Progenitor cell of endocrine pancreas (in vitro differentiated cells): ENCODE results near the gene HLF. TPM values are rescaled to one million over a fixed set of nuclear protein-coding genes. Genes with fewer than 3 reads are reported as not detected.

Experiments
- DNase-seq: peaks from one replicate; pipeline ENCODE4 v3.0.0; 2021; ENCODE audit warnings: low spot score; ENCODE audit not compliant: unreplicated experiment
- H3K27ac Mint-ChIP-seq: 2 replicates; pipeline ENCODE4 v1.8.0; 2021; ENCODE audit warnings: mild to moderate bottlenecking, moderate library complexity, mixed read lengths
- H3K27me3 Mint-ChIP-seq: 2 replicates; pipeline ENCODE4 v1.8.0; 2021; ENCODE audit warnings: mixed read lengths
- H3K36me3 Mint-ChIP-seq: 2 replicates; pipeline ENCODE4 v1.8.0; 2022; ENCODE audit warnings: mixed read lengths; ENCODE audit not compliant: insufficient read depth
- H3K4me1 Mint-ChIP-seq: 2 replicates; pipeline ENCODE4 v1.8.0; 2021; ENCODE audit warnings: low read depth, mixed read lengths
- H3K4me3 Mint-ChIP-seq: 2 replicates; pipeline ENCODE4 v1.8.0; 2021; ENCODE audit warnings: low read depth, mild to moderate bottlenecking, moderate library complexity, mixed read lengths
- H3K9me3 Mint-ChIP-seq: 2 replicates; pipeline ENCODE4 v1.8.0; 2021; ENCODE audit warnings: low read depth, mixed read lengths
- total RNA-seq: library from RNA; stranded (reverse); gene quantifications from 2 replicates; pipeline ENCODE4 v1.2.1, GENCODE V29; 2021
- TF ChIP-seq, protein P1 (sequence below): fragments of 200-600 bp; sonication (generic); IDR thresholded peaks from one replicate; pipeline ENCODE4 v1.5.0; 2021; ENCODE audit warnings: antibody characterized with exemption, mild to moderate bottlenecking; ENCODE audit not compliant: unreplicated experiment

HLF gene
- total RNA-seq, 1 donor from 2014 or later = 0.41 TPM

DNA sequence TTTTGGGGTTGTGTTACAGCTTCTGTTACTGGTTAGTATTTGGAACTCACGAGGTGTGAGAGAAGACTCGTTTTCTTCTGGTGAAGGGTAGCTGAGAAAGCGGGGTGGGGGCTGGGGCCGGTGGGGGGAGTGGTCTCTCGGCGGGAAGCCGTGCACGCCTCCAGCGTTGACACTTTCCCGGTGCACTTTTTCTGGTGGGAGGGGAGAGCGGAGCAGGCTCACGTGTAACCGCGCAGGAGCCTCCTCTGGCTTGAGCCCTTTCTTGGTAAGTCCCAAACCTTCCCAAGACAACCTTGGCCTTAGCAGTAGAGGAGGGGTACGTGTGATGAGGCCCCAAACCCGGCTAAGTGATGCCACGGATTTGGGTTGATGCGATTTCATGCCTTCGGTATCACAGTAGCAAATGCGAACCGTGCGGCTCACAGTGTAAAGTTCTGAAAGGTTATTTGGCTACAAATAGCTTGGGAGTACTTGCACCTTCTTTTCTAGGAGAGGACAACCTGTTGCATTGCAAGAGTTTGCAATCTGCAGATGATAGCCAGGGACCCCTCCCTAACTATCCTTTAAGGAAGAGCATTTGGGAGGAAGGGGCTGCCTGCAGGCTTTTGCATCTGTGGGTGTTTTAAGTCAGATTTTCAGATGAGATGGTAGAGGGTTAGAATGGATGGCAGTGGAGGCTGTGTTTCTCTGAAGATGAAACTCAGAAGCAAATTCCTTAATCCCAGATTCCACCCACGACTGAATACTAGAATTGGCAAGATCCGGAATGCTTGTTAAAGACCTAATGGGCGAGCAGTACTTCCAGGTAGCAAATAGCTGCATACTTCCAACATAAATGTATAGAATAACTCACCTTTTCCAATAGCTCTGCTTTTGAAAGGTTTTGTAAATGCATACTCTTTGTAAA lies 1.5 kb downstream of the HLF start:
- Mint-ChIP-seq H3K27me3 (peaks cover 84% of the 10 kb centered on the region), H3K27ac (no peak overlapping the region), H3K4me1 (peaks cover 6% of the 10 kb centered on the region), H3K4me3 (peak overlapping the region; percentile 42), H3K36me3 (no peaks in the 10 kb centered on the region), H3K9me3 (peaks cover 4% of the 10 kb centered on the region)
- TF ChIP-seq, protein P1, sequence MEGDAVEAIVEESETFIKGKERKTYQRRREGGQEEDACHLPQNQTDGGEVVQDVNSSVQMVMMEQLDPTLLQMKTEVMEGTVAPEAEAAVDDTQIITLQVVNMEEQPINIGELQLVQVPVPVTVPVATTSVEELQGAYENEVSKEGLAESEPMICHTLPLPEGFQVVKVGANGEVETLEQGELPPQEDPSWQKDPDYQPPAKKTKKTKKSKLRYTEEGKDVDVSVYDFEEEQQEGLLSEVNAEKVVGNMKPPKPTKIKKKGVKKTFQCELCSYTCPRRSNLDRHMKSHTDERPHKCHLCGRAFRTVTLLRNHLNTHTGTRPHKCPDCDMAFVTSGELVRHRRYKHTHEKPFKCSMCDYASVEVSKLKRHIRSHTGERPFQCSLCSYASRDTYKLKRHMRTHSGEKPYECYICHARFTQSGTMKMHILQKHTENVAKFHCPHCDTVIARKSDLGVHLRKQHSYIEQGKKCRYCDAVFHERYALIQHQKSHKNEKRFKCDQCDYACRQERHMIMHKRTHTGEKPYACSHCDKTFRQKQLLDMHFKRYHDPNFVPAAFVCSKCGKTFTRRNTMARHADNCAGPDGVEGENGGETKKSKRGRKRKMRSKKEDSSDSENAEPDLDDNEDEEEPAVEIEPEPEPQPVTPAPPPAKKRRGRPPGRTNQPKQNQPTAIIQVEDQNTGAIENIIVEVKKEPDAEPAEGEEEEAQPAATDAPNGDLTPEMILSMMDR = no peak
- no peak for DNase-seq

DNA sequence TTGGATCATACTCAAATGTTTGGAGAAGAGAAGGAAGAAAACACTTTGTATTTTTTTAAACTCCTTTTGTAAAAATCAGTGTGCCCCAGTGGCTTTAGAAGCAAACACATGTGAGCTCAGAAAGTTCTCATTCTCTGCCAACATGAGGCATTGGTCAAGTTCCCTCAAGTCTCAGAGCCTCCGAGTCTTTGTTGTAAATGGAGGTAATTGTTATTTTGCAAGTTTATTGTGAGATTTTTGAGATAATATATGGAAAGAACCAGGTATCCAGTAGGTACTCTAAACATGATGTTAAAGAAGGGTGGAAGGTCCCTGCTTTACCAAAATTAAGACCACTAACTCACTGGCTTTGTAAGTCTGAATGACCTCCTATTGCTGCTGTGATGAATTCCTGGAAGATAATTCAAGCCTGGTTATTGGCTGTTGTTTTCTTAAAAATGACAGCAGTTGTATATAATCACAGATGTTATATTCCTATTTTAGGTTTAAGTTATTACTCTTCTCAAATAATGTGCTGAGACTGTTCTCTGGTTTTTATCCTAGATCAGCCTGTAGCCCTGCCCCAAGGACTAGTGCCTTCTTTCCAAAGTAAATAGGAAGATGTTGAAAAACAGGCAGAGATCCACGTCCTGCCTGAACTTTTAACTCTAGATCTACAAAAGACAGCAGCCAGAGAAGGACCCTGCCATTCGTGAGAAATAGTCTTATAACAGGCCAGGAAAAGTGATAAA lies 2.4 kb downstream of the HLF start:
- no peaks in the 10 kb centered on the region for H3K36me3 Mint-ChIP-seq
- TF ChIP-seq, protein P1 = no peak
- H3K9me3 Mint-ChIP-seq = no peaks in the 10 kb centered on the region
- DNase-seq = no peak
- no peak overlapping the region for H3K4me3 Mint-ChIP-seq
- H3K27me3 Mint-ChIP-seq = peaks cover 81% of the 10 kb centered on the region
- peaks cover 6% of the 10 kb centered on the region for H3K4me1 Mint-ChIP-seq
- no peak overlapping the region for H3K27ac Mint-ChIP-seq

DNA sequence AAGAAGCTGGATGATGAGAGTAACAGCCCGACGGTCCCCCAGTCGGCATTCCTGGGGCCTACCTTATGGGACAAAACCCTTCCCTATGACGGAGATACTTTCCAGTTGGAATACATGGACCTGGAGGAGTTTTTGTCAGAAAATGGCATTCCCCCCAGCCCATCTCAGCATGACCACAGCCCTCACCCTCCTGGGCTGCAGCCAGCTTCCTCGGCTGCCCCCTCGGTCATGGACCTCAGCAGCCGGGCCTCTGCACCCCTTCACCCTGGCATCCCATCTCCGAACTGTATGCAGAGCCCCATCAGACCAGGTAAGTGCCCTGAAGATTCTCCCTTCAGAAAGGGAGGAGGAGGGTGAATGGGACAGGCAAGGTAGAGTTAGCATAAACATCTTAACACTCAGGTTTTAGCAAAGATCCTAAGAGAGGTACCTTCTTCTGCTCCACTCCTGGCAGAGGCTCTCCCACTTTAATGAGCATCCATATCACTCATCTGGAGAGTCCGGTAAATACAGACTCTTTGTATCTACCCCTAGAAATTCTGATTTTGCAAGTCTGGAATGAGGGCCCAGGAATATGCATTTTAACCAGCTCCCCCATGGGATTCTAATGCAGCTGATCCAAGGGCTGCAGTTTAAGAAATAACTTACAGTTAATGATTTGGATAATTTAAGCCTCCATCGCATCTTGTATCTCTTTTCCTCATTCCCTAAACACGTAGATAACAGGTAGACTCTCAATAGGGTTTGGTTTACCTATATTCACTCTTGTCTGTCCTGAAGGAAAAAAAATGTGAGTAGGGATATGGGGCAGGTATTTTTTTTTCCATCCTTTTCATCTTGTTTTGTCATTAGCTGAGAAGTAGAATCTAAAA lies 3.3 kb downstream of the HLF start:
- H3K36me3 Mint-ChIP-seq = no peaks in the 10 kb centered on the region
- no peak overlapping the region for H3K4me3 Mint-ChIP-seq
- H3K9me3 Mint-ChIP-seq = no peaks in the 10 kb centered on the region
- no peak overlapping the region for H3K27ac Mint-ChIP-seq
- H3K4me1 Mint-ChIP-seq = peaks cover 6% of the 10 kb centered on the region
- peaks cover 80% of the 10 kb centered on the region for H3K27me3 Mint-ChIP-seq
- TF ChIP-seq, protein P1 = no peak
- DNase-seq = no peak

DNA sequence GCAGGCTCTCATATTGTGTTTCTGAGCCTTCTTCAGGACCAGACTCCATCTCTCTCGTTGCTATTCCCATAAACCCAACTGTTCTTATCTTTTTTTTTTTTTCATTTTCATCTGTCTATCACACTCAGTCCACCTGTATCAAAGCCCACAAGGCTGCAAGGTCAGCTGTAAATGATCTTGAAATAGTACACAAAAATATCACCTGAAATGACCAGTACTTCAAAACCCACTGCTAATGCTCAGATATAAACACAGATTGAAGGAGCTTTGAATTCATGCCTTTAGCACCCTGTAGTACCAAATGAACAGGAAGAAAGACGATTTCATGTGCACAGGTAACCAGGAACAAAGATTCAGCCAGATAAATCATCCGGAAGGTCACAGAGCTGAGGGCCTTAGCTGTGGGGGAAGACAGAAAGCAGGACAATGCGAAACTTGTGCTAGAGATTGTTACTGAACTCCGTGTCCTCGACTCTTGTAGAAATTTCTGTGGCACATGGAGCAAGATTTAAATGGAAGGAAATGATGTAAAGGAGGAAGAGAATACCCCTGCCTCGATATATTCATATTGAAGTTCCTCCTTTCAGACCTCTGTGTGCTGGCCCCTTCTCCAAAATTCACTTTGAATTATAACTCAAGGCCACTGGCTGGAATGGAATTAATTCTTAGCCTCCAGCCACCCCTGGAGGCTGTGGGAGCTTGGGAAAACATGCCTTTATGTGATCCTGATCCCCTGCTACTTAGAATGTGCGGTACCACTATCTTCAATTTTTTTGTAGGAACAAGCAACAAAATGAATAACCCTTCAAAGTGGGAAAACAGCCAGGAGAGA lies 4.1 kb downstream of the HLF start:
- TF ChIP-seq, protein P1 = no peak
- Mint-ChIP-seq H3K9me3 (no peaks in the 10 kb centered on the region), H3K4me3 (no peak overlapping the region), H3K4me1 (peaks cover 6% of the 10 kb centered on the region), H3K36me3 (no peaks in the 10 kb centered on the region), H3K27me3 (peaks cover 80% of the 10 kb centered on the region), H3K27ac (no peak overlapping the region)
- no peak for DNase-seq
